ENCODE results near the gene ASAH2B.

Gene ASAH2B

DNA sequence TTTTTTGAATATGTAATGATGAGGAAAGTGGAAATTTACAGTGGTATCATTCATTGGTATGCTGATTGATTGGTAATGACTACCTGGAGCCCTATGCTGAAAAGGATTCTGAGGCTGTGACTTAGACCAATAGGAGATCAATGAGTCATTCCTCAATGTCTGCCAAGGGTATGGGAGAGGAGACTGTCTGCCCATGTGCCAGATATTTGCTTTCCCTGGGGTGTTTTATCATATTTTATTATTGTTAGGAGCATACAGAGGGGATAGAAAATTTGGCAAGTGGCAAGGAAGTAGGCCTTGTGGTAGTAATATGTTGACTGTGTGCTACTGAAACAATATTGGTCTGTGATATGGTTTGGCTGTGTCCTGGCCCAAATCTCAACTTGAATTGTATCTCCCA, 54.8 kb downstream of the ASAH2B start:
- no peaks in the 10 kb centered on the region for H3F3A ChIP-seq (ENCODE audit: insufficient read depth)
- no peaks in the 10 kb centered on the region for H3K9me3 ChIP-seq (ENCODE audit: insufficient read depth, low read length)
- no peak overlapping the region for H3K4me2 ChIP-seq (ENCODE audit: low read depth, low read length, poor library complexity, severe bottlenecking)
- H2AFZ ChIP-seq (ENCODE audit: low read depth, low read length, severe bottlenecking), result no peak overlapping the region
- H3K4me3 ChIP-seq (ENCODE audit: insufficient read depth, low read length, poor library complexity, severe bottlenecking), result no peak overlapping the region
- no peak for TF ChIP-seq EZH2phosphoT487 (conservative IDR thresholded peaks at IDR 0.05; ENCODE audit: low read length)
- TF ChIP-seq, protein P1, sequence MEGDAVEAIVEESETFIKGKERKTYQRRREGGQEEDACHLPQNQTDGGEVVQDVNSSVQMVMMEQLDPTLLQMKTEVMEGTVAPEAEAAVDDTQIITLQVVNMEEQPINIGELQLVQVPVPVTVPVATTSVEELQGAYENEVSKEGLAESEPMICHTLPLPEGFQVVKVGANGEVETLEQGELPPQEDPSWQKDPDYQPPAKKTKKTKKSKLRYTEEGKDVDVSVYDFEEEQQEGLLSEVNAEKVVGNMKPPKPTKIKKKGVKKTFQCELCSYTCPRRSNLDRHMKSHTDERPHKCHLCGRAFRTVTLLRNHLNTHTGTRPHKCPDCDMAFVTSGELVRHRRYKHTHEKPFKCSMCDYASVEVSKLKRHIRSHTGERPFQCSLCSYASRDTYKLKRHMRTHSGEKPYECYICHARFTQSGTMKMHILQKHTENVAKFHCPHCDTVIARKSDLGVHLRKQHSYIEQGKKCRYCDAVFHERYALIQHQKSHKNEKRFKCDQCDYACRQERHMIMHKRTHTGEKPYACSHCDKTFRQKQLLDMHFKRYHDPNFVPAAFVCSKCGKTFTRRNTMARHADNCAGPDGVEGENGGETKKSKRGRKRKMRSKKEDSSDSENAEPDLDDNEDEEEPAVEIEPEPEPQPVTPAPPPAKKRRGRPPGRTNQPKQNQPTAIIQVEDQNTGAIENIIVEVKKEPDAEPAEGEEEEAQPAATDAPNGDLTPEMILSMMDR (IDR thresholded peaks at IDR 0.05; ENCODE audit: insufficient read depth, low read length, poor library complexity, severe bottlenecking), result no peak
- H4K20me1 ChIP-seq (ENCODE audit: low read depth, low read length), result no peaks in the 10 kb centered on the region
- H3K36me3 ChIP-seq (ENCODE audit: low read length), result no peaks in the 10 kb centered on the region
- no peak overlapping the region for H3K9ac ChIP-seq (ENCODE audit: low read length)
- H3K79me2 ChIP-seq (ENCODE audit: insufficient read depth, low read length), result no peaks in the 10 kb centered on the region
- no peaks in the 10 kb centered on the region for H3K9me2 ChIP-seq (replicated peaks; ENCODE audit: insufficient read depth, low read length)
- no peaks in the 10 kb centered on the region for H3K27me3 ChIP-seq (ENCODE audit: low read length)
- H3K27ac ChIP-seq (ENCODE audit: low read depth, low read length), result no peak overlapping the region

DNA sequence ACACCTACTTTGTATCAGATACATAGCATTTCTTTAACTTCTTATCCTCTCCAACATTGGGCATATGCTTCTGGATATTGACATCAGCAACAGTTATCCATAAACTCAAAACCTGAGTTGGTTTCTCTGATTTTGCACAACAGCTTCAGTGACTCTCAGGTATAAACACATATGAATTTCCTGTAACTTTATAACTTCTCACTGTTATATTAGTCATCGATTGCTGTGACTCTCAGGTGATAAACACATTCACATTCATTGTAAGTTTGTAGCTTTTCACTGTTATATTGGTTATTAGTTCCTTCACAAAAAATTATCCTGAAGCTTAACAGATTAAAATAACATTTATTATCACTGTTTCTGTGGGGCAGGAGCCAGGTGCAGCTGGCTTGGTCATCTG, 57.0 kb downstream of the ASAH2B start:
- Histone ChIP-seq H3K9ac (ENCODE audit: low read length) (no peak overlapping the region), H2AFZ (ENCODE audit: low read depth, low read length, severe bottlenecking) (no peak overlapping the region), H3K27ac (ENCODE audit: low read depth, low read length) (no peak overlapping the region), H3K36me3 (ENCODE audit: low read length) (no peaks in the 10 kb centered on the region), H4K20me1 (ENCODE audit: low read depth, low read length) (no peaks in the 10 kb centered on the region), H3K9me2 (replicated peaks; ENCODE audit: insufficient read depth, low read length) (no peaks in the 10 kb centered on the region), H3K9me3 (ENCODE audit: insufficient read depth, low read length) (no peaks in the 10 kb centered on the region), H3K27me3 (ENCODE audit: low read length) (no peaks in the 10 kb centered on the region), H3F3A (ENCODE audit: insufficient read depth) (no peaks in the 10 kb centered on the region), H3K4me3 (ENCODE audit: insufficient read depth, low read length, poor library complexity, severe bottlenecking) (no peak overlapping the region), H3K79me2 (ENCODE audit: insufficient read depth, low read length) (no peaks in the 10 kb centered on the region), H3K4me2 (ENCODE audit: low read depth, low read length, poor library complexity, severe bottlenecking) (no peak overlapping the region)
- TF ChIP-seq, protein P1 (IDR thresholded peaks at IDR 0.05; ENCODE audit: insufficient read depth, low read length, poor library complexity, severe bottlenecking), result no peak
- no peak for TF ChIP-seq EZH2phosphoT487 (conservative IDR thresholded peaks at IDR 0.05; ENCODE audit: low read length)

- Histone ChIP-seq H3K79me2 (ENCODE audit: insufficient read depth, low read length) (no peaks in the 10 kb centered on the region), H3F3A (ENCODE audit: insufficient read depth) (no peaks in the 10 kb centered on the region), H3K9me3 (ENCODE audit: insufficient read depth, low read length) (no peaks in the 10 kb centered on the region), H3K4me2 (ENCODE audit: low read depth, low read length, poor library complexity, severe bottlenecking) (no peak overlapping the region), H3K27me3 (ENCODE audit: low read length) (no peaks in the 10 kb centered on the region), H4K20me1 (ENCODE audit: low read depth, low read length) (no peaks in the 10 kb centered on the region), H3K27ac (ENCODE audit: low read depth, low read length) (no peak overlapping the region), H3K36me3 (ENCODE audit: low read length) (no peaks in the 10 kb centered on the region), H2AFZ (ENCODE audit: low read depth, low read length, severe bottlenecking) (no peak overlapping the region), H3K4me3 (ENCODE audit: insufficient read depth, low read length, poor library complexity, severe bottlenecking) (no peak overlapping the region), H3K9ac (ENCODE audit: low read length) (no peak overlapping the region), H3K9me2 (replicated peaks; ENCODE audit: insufficient read depth, low read length) (no peaks in the 10 kb centered on the region)
- TF ChIP-seq, protein P1 (IDR thresholded peaks at IDR 0.05; ENCODE audit: insufficient read depth, low read length, poor library complexity, severe bottlenecking), result no peak
- TF ChIP-seq EZH2phosphoT487 (conservative IDR thresholded peaks at IDR 0.05; ENCODE audit: low read length), result no peak
Measured at GRCh38 chr10:50798297-50798696, 58.6 kb downstream of the ASAH2B start.

All from SU-DHL-6 (cell line).